ENCODE results near the gene MCM3AP.

The MCM3AP gene

DNA sequence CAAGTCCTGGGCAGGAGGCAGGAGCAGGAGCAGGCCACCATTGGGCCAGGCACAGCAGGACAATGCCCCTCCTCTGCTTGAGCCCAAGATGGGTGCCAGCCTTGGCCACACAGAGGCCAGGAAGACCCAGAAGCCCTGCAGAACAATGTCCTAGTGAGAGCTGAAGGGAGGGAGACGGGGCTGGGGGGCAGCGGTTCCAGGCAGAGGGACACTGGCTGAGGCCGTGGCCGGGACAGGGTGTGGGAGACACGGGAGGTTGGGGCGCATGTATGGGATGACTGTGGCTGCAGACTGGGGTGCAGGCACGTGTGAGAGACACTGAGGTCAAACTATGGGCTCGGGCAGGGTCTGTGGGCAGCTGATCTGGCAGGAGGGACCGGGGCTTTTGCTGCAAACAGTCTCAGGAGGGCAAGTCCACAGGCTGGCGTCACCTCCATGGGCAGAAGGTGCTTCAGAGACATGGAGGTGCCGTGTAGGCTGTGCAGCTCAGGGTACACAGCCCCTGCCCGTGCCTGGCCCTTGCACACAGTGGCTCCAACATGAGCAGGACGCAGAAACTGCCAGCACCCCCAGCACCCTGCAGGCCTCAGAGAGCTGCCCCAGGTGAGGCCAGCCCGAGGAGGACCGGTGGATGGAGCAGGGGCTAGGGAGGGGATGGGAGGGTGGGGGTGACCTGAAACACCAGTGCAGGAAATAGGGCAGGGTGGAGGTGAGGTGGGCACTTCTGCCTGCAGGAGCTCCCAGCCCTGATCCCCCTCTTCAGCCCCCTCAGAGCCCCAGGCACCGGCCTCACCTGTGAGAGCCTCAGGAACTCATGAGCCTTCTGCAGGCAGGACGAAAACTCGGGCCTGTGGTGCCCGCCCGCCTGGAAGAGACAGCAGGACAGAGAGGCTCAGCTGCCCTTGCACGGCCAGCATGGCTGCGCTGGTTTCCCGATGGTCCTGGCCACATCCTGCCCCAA is 76.4 kb downstream of the MCM3AP start:
- TF ChIP-seq, protein P1, sequence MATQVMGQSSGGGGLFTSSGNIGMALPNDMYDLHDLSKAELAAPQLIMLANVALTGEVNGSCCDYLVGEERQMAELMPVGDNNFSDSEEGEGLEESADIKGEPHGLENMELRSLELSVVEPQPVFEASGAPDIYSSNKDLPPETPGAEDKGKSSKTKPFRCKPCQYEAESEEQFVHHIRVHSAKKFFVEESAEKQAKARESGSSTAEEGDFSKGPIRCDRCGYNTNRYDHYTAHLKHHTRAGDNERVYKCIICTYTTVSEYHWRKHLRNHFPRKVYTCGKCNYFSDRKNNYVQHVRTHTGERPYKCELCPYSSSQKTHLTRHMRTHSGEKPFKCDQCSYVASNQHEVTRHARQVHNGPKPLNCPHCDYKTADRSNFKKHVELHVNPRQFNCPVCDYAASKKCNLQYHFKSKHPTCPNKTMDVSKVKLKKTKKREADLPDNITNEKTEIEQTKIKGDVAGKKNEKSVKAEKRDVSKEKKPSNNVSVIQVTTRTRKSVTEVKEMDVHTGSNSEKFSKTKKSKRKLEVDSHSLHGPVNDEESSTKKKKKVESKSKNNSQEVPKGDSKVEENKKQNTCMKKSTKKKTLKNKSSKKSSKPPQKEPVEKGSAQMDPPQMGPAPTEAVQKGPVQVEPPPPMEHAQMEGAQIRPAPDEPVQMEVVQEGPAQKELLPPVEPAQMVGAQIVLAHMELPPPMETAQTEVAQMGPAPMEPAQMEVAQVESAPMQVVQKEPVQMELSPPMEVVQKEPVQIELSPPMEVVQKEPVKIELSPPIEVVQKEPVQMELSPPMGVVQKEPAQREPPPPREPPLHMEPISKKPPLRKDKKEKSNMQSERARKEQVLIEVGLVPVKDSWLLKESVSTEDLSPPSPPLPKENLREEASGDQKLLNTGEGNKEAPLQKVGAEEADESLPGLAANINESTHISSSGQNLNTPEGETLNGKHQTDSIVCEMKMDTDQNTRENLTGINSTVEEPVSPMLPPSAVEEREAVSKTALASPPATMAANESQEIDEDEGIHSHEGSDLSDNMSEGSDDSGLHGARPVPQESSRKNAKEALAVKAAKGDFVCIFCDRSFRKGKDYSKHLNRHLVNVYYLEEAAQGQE (IDR thresholded peaks at IDR 0.05; ENCODE audit: low read depth), result no peak
- TF ChIP-seq, protein P2, sequence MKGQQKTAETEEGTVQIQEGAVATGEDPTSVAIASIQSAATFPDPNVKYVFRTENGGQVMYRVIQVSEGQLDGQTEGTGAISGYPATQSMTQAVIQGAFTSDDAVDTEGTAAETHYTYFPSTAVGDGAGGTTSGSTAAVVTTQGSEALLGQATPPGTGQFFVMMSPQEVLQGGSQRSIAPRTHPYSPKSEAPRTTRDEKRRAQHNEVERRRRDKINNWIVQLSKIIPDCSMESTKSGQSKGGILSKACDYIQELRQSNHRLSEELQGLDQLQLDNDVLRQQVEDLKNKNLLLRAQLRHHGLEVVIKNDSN (IDR thresholded peaks at IDR 0.05), result no peak
- TF ChIP-seq, protein P3, sequence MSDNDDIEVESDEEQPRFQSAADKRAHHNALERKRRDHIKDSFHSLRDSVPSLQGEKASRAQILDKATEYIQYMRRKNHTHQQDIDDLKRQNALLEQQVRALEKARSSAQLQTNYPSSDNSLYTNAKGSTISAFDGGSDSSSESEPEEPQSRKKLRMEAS (IDR thresholded peaks at IDR 0.05), result no peak
- no peak for TF ChIP-seq TEAD4 (IDR thresholded peaks at IDR 0.05)
- TF ChIP-seq CEBPB (IDR thresholded peaks at IDR 0.05), result no peak
- no peak for TF ChIP-seq FOXM1 (IDR thresholded peaks at IDR 0.05; ENCODE audit: borderline replicate concordance, low read depth)
- no peak for TF ChIP-seq YY1 (IDR thresholded peaks at IDR 0.05; ENCODE audit: low read depth)
- no peak for TF ChIP-seq CREB1 (IDR thresholded peaks at IDR 0.05; ENCODE audit: low read depth)
- TF ChIP-seq TCF12 (IDR thresholded peaks at IDR 0.05; ENCODE audit: low read depth), result no peak

DNA sequence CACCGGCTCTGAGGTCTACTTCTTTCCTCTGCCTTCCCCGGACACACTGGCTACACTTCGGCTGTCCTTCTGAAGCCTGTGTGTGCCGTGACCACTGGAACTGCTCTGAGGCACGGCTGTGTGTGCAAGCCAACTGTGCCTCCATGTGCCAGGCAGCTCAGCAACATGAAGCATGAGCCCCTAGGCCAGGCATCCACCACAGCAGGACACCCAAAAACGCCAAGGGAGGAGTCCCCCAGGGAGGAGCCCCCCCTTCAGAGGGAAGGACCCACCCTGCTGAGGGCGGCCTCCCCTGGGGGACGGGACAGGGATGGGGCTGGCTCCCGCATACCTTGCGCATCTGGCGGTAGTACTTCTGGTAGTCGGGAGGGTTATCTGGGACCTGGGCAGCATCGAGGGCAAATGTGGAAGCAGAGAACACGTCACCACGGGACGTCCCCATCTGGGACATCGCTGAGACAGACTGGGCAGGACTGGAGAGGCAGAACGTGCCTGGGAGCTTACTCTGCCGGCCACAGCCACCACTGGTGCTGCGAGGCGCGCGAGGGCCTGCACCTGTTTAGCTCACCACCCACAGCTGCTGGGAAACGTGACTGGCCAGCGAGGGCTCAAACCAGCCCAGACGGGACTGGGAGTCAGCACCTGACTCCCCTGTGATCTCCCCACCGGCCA is 77.4 kb downstream of the MCM3AP start:
- TF ChIP-seq TEAD4 (IDR thresholded peaks at IDR 0.05) (no peak), NFIC (IDR thresholded peaks at IDR 0.05) (no peak), CREB1 (IDR thresholded peaks at IDR 0.05; ENCODE audit: low read depth) (no peak), TAF1 (IDR thresholded peaks at IDR 0.05; ENCODE audit: low read depth) (no peak), ZBTB7A (IDR thresholded peaks at IDR 0.05; ENCODE audit: low read depth) (no peak), FOXM1 (IDR thresholded peaks at IDR 0.05; ENCODE audit: borderline replicate concordance, low read depth) (no peak), YY1 (IDR thresholded peaks at IDR 0.05; ENCODE audit: low read depth) (no peak), TCF12 (IDR thresholded peaks at IDR 0.05; ENCODE audit: low read depth) (no peak), EP300 (IDR thresholded peaks at IDR 0.05; ENCODE audit: borderline replicate concordance) (no peak)
- TF ChIP-seq, protein P3 (IDR thresholded peaks at IDR 0.05), result no peak
- TF ChIP-seq, protein P2 (IDR thresholded peaks at IDR 0.05), result no peak
- TF ChIP-seq, protein P1 (IDR thresholded peaks at IDR 0.05; ENCODE audit: low read depth), result no peak

DNA sequence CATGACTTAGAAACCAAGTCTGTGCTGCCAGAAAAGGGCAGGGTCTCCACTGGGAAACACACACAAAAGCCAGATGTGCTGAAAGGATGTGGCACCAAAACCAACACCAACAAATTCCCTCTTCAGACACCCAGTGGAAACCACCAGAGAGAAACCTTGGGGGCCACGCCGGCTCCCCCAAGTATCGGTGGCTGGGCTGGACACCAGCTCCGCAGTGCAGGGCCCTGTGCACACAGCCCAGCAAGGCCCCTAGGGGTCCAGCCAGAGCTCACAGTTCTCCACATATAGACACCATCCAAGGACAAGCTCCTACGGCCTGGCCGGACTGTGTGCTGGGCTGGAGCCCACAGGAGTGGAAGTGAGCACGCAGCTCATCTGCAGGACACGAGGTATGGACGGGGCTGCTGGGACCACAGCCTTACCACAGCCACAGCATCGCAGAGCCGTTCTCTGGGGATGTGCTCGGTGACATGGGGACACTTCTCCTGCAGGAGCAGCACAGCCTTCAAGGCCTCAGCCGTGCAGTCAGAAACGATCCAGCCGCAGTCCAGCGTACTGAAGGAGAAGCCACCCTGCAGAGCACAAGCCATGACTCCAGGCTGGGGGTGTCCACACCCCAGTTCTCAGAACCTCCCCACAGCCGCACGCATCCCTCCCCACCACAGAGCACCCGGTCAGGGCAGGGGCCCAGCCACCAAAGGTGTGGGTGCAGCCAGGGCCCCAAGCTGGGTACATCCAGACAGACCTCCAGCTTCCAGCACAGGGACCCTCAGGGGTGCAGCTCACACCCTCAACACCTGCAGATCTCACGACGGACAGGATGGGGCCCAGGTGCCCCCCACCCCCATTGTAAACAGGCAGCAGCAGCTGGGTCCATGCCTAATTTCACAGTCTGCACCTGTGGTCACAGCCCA is 78.1 kb downstream of the MCM3AP start:
- TF ChIP-seq TCF12 (IDR thresholded peaks at IDR 0.05; ENCODE audit: low read depth) (no peak), EP300 (IDR thresholded peaks at IDR 0.05; ENCODE audit: borderline replicate concordance) (no peak), CEBPB (IDR thresholded peaks at IDR 0.05) (no peak), NFIC (IDR thresholded peaks at IDR 0.05) (no peak), FOXM1 (IDR thresholded peaks at IDR 0.05; ENCODE audit: borderline replicate concordance, low read depth) (no peak), CREB1 (IDR thresholded peaks at IDR 0.05; ENCODE audit: low read depth) (no peak), EGR1 (IDR thresholded peaks at IDR 0.05) (no peak), ZBTB7A (IDR thresholded peaks at IDR 0.05; ENCODE audit: low read depth) (no peak)

DNA sequence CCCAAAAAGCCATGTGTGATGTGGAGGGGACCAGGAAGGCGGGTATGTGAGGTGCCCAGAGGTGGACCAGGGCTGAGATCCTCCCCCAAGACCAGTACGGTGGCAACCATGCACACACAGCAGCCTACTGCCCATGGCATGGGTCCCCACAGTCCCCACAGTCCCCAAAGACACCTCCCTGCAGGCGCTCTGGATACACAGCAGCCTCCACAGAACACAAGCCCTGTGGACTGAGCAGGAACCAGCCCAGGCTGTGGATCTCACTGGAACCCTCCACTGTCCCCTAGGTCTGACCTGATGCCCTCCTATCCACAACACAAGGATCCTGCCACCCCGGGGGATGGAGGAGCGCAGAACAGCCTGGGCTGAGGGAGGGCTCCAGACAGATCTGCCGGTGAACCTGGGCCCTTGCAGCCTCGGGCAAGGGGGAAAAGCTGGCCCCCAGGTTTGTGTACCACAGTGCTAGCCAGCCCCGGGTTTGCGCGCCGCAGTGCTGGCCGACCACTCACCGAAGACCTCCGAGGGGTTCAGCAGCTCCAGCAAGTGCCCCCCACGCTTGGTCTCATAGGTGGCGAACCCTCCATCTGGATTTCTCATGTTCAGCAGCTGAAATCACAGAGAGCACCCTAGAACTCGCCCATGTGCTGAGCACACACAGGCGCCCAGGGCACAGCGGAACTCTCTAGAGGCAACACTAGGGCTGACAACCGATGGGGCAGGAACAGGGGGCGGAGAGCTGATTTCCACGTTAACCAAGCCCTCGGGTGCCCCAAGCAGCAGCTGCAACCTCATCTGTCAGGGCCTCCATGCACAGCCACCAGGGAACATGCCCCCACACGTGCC is 79.0 kb downstream of the MCM3AP start:
- TF ChIP-seq ZBTB7A (IDR thresholded peaks at IDR 0.05; ENCODE audit: low read depth) (no peak), FOXM1 (IDR thresholded peaks at IDR 0.05; ENCODE audit: borderline replicate concordance, low read depth) (no peak), CREB1 (IDR thresholded peaks at IDR 0.05; ENCODE audit: low read depth) (no peak), CEBPB (IDR thresholded peaks at IDR 0.05) (no peak), TAF1 (IDR thresholded peaks at IDR 0.05; ENCODE audit: low read depth) (no peak), YY1 (IDR thresholded peaks at IDR 0.05; ENCODE audit: low read depth) (no peak), EGR1 (IDR thresholded peaks at IDR 0.05) (no peak)
- TF ChIP-seq, protein P3 (IDR thresholded peaks at IDR 0.05), result no peak
- TF ChIP-seq, protein P2 (IDR thresholded peaks at IDR 0.05), result no peak

All from Ishikawa (cell line).